GM19240 (cell line): ENCODE data around the gene CLCN5.

ENCODE experiments used
- DNase-seq: peaks from one replicate; pipeline ENCODE4 v3.0.0; 2011; ENCODE audit warnings: low spot score; ENCODE audit not compliant: insufficient read length

Gene CLCN5

GRCh38 chrX:50081282-50081889, 159.0 kb downstream of the CLCN5 start:
- DNase-seq, result no peak

GRCh38 chrX:50082741-50083140, 160.3 kb downstream of the CLCN5 start:
- DNase-seq, result no peak

- DNase-seq, result no peak
These were observed 166.2 kb downstream of the CLCN5 start for GRCh38 chrX:50088645-50089044.

- no peak for DNase-seq
These were observed 171.2 kb downstream of the CLCN5 start for GRCh38 chrX:50093625-50094024.

GRCh38 chrX:50097071-50097470, 174.7 kb downstream of the CLCN5 start:
- no peak for DNase-seq

- DNase-seq, result no peak
These were observed 175.8 kb downstream of the CLCN5 start for GRCh38 chrX:50098241-50098640.

GRCh38 chrX:50098749-50099148, 176.4 kb downstream of the CLCN5 start:
- no peak for DNase-seq

GRCh38 chrX:50099331-50099730, 176.9 kb downstream of the CLCN5 start:
- no peak for DNase-seq

- DNase-seq, result no peak
These were observed 177.8 kb downstream of the CLCN5 start for GRCh38 chrX:50100188-50100587.

GRCh38 chrX:50103176-50103575, 180.8 kb downstream of the CLCN5 start:
- no peak for DNase-seq

- DNase-seq, result no peak
These were observed 181.6 kb downstream of the CLCN5 start for GRCh38 chrX:50103866-50104566.

- no peak for DNase-seq
These were observed 183.8 kb downstream of the CLCN5 start for GRCh38 chrX:50106051-50106675.

GRCh38 chrX:50107470-50107869, 185.1 kb downstream of the CLCN5 start:
- DNase-seq, result no peak

- no peak for DNase-seq
These were observed 185.9 kb downstream of the CLCN5 start for GRCh38 chrX:50108264-50108663.

GRCh38 chrX:50111742-50112141, 189.3 kb downstream of the CLCN5 start:
- DNase-seq, result no peak

- no peak for DNase-seq
These were observed 191.7 kb downstream of the CLCN5 start for GRCh38 chrX:50114113-50114512.

- DNase-seq, result no peak
These were observed 193.6 kb downstream of the CLCN5 start for GRCh38 chrX:50115973-50116372.

GRCh38 chrX:50117476-50117875, 195.1 kb downstream of the CLCN5 start:
- no peak for DNase-seq

- DNase-seq, result no peak
These were observed 203.1 kb downstream of the CLCN5 start for GRCh38 chrX:50125480-50125879.

GRCh38 chrX:50147972-50148371, 225.6 kb downstream of the CLCN5 start:
- no peak for DNase-seq
